Urinary bladder (tissue), 4 donors: ENCODE data around the gene OR11G2. TPM values are rescaled to one million over a fixed set of nuclear protein-coding genes. Genes with fewer than 3 reads are reported as not detected.
"Not testable (repeated sequence)": the region's sequence is repeated elsewhere in the genome, so short reads cannot be mapped to it uniquely, and the experiment has no call there.

Experiments used
- DNase-seq: peaks from one replicate; pipeline ENCODE4 v3.0.0-alpha.2; 2015; ENCODE audit errors: extremely low spot score
- H3K27ac ChIP-seq: one replicate; pipeline ENCODE4 v1.5.1; 2013; ENCODE audit warnings: low read depth, mild to moderate bottlenecking, moderate library complexity
- H3K36me3 ChIP-seq: one replicate; pipeline ENCODE4 v1.6.1; 2013; ENCODE audit warnings: mild to moderate bottlenecking, moderate library complexity; ENCODE audit not compliant: insufficient read depth
- H3K4me1 ChIP-seq: one replicate; pipeline ENCODE4 v1.6.1; 2013; ENCODE audit warnings: mild to moderate bottlenecking, moderate library complexity; ENCODE audit not compliant: insufficient read depth
- H3K4me3 ChIP-seq: one replicate; pipeline ENCODE4 v1.5.1; 2013; ENCODE audit warnings: low read depth, low read length
- WGBS: extraction: QIAGEN DNeasy Blood & Tissue Kit; methylation state at CpG from one replicate; pipeline ENCODE4 v1.1.7; 2013; 5-methylcytosine and 5-hydroxymethylcytosine counted together
- polyA plus RNA-seq: library from polyadenylated mRNA; stranded (reverse); fragments of 200-250 nt; gene quantifications from one replicate; pipeline ENCODE4 v1.2.3, GENCODE V29; 2013
- total RNA-seq: library from RNA; depleted of rRNA; stranded (reverse); fragments of >200 nt; gene quantifications from one replicate; pipeline ENCODE4 v1.2.3, GENCODE V29; 2014
- donor health status: healthy with polysubstance abuse.
- donor health status: healthy.

The OR11G2 gene
- total and polyA plus RNA-seq, 2 donors: not detected

DNA sequence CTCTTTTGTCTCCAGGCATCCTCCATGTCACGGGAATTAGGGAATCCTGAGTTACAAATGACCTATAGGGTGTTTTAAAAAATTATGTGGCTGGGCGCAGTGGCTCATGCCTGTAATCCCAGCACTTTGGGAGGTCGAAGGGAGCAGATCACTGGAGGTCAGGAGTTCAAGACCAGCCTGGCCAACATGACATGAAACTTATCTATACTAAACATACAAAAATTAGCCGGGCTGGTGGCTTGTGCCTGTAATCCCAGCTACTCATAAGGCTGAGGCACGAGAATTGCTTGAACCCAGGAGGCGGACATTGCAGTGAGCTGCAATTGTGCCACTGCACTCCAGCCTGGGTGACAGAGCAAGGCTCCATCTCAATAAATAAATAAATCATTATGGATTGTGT, 4.5 kb downstream of the OR11G2 start:
- DNase-seq, H3K36me3 ChIP-seq, H3K4me1 ChIP-seq, H3K4me3 ChIP-seq, H3K27ac ChIP-seq: not testable (repeated sequence)
- WGBS: 66% methylated on average over 6 of the region's 6 CpGs

DNA sequence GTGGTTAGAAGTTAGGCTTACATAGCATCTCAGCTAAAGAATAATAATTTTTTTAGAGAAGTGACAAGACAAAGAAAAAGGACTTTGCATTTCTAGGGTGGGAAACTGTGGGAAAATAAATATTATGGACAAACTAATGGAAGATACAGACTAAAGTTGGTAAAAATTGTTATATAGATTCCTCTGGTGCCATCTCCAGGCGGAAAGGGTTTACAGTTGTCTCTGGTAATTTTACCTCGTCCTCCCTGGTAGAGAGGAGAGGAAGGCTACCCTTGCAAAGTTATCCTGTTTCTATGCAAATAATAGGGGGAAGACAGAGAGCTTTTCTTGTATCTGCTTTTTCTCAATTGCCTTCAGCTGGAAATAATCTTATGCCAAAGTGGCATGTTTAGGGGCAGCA, 5.2 kb downstream of the OR11G2 start:
- no peaks in the 10 kb centered on the region for H3K4me1 ChIP-seq
- H3K4me3 ChIP-seq: no peak overlapping the region
- WGBS: 27% methylated on average over 2 of the region's 2 CpGs
- no peak for DNase-seq
- no peak overlapping the region for H3K27ac ChIP-seq
- H3K36me3 ChIP-seq: no peaks in the 10 kb centered on the region

DNA sequence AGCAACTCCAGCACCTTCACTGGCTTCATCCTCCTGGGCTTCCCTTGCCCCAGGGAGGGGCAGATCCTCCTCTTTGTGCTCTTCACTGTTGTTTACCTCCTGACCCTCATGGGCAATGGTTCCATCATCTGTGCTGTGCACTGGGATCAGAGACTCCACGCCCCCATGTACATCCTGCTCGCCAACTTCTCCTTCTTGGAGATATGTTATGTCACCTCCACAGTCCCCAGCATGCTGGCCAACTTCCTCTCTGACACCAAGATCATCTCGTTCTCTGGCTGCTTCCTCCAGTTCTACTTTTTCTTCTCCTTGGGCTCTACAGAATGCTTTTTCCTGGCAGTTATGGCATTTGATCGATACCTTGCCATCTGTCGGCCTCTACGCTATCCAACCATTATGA, 6.8 kb downstream of the OR11G2 start:
- 72% methylated on average over 6 of the region's 6 CpGs for WGBS
- H3K27ac ChIP-seq: no peak overlapping the region
- H3K4me3 ChIP-seq: no peak overlapping the region

DNA sequence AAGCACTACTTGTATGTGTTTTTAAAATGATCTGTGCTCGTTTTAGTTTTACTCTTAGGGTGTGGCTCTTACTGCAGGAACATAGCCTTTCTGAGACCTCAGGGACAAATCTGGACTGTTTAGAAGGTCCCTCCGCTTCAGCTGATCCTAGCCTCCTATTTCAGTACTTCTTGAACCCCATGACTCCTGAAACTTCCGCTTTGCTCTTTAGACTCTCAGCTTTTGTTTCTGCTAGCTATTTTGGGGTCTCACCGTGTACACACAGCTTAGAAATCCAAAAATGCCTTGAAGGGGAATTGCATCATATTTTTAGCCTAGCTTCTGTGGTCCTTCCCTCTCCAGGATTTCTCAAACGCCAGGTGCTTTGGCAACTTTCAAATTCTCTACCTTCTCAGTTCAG, 8.3 kb downstream of the OR11G2 start:
- no peaks in the 10 kb centered on the region for H3K4me1 ChIP-seq
- H3K36me3 ChIP-seq: no peaks in the 10 kb centered on the region
- no peak for DNase-seq
- 60% methylated on average over 5 of the region's 5 CpGs for WGBS
- no peak overlapping the region for H3K27ac ChIP-seq
- no peak overlapping the region for H3K4me3 ChIP-seq

More for the DNA sequence above, 6.8 kb downstream of the OR11G2 start:
- Histone ChIP-seq H3K36me3 (no peaks in the 10 kb centered on the region), H3K4me1 (no peaks in the 10 kb centered on the region)
- no peak for DNase-seq

DNA sequence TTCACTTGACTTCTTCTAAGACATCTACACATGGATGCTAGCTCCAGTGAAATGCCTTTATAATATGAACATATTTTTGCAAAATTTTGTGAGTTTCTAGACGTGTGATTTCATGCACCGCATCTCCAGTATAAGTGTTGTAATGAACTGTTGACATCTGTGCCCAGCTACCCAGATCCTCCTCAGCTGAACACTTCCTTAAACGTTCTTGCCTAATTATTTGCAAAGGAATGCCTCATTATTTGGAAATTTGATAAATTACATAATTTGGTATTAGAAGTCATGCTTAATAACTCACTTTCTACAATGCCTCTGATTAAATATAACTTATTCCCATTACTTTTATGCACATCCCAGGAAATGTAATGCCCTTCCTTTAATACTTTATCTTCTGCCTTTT, 14.0 kb downstream of the OR11G2 start:
- Histone ChIP-seq H3K4me1 (no peaks in the 10 kb centered on the region), H3K4me3 (no peak overlapping the region), H3K36me3 (no peaks in the 10 kb centered on the region), H3K27ac (no peak overlapping the region)
- no peak for DNase-seq
- WGBS: 55% methylated on average over 3 of the region's 3 CpGs

DNA sequence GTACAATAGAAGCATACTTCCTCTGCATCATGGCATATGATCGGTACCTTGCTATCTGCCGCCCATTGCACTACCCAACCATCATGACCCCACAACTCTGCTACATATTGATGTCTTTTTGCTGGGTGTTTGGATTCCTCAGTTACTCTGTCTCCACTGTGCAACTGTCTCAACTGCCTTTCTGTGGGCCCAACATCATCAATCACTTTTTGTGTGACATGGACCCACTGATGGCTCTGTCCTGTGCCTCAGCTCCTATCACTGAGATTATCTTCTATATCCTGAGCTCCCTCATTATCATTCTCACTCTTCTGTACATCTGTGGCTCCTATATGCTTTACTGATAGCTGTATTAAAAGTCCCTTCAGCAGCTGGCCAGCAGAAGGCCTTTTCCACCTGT, 18.9 kb downstream of the OR11G2 start:
- Histone ChIP-seq H3K4me1 (no peaks in the 10 kb centered on the region), H3K36me3 (no peaks in the 10 kb centered on the region), H3K4me3 (no peak overlapping the region), H3K27ac (no peak overlapping the region)
- DNase-seq: no peak
- WGBS: 67% methylated on average over 2 of the region's 2 CpGs

DNA sequence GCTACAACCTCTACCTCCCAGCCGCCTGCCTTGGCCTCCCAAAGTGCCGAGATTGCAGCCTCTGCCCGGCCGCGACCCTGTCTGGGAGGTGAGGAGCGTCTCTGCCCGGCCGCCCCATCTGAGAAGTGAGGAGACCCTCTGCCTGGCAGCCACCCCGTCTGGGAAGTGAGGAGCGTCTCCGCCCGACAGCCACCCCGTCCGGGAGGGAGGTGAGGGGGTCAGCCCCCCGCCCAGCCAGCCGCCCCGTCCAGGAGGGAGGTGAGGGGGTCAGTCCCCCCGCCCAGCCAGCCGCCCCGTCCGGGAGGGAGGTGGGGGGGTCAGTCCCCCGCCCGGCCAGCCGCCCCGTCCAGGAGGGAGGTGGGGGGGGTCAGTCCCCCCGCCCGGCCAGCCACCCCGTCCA, 21.7 kb downstream of the OR11G2 start:
- not testable (repeated sequence) for H3K4me1 ChIP-seq, H3K27ac ChIP-seq, H3K36me3 ChIP-seq, H3K4me3 ChIP-seq, DNase-seq
- 91% methylated on average over 15 of the region's 28 CpGs for WGBS

DNA sequence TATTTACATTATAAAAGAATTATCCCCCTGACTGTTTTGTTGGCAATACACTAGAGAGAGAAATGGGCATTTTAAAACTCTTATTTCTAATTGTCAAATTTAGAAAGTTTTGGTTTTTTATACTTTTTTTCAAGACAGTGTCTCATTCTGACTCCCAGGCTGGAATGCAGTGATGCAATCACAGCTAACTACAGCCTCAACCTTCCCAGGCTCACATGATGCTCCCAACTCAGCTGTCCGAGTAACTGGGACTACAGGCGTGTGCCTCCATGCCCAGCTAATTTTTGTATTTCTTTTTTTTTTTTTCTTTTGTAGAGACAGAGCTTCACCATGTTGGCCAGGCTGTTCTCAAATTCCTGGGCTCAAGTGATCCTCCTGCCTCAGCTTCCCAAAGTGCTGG, 24.5 kb downstream of the OR11G2 start:
- WGBS: 53% methylated on average over 2 of the region's 2 CpGs
- H3K27ac ChIP-seq: no peak overlapping the region
- no peak for DNase-seq
- H3K36me3 ChIP-seq: no peaks in the 10 kb centered on the region
- no peak overlapping the region for H3K4me3 ChIP-seq
- H3K4me1 ChIP-seq: no peaks in the 10 kb centered on the region

DNA sequence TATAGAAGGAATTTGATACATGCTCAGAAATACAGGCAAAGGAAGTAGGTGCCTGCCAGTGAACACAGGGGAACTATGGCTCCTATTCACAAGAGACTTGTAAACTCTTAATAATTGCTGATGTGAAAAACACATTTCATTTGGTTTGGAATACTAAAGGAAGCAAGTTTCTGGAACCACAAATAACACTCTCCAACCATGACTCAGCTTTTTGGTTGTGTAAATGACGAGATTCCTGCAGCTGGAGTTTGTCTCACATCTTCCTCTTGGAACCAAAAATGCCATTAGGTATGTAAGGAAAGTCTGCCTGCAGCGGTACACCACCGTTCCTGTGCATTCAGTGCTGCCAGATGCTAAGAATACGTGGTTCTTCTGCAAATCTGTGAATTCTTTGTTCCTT, 28.3 kb downstream of the OR11G2 start:
- WGBS: 42% methylated on average over 4 of the region's 4 CpGs
- no peak for DNase-seq
- H3K4me3 ChIP-seq: no peak overlapping the region
- no peaks in the 10 kb centered on the region for H3K36me3 ChIP-seq
- no peaks in the 10 kb centered on the region for H3K4me1 ChIP-seq
- no peak overlapping the region for H3K27ac ChIP-seq

DNA sequence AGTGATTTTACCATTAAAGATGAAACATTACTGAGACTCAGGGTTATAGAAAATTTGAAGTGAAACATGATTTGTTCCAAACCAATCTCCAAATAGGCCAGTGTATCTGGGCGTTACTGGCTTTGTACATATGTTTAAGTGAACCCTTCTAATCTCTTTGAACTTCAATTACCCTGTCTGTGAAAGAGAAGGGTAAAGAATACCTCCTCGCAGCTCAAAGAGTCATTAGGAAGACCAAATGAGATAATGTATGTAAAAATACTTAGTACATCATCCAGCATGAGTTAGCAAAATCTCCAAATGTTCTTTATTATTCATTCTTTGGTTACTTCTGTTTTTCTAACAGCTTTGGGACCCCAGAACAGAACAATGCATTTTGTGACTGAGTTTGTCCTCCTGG, 32.7 kb downstream of the OR11G2 start, which contains the start of gene OR11H6:
Gene OR11H6 (plus strand): TSS at position 301 of the 400 bp plus-strand sequence. CDS start 0 bp downstream, at position 301.
- Histone ChIP-seq H3K36me3 (no peaks in the 10 kb centered on the region), H3K4me1 (no peaks in the 10 kb centered on the region), H3K27ac (no peak within 1 kb of the TSS), H3K4me3 (no peak within 1 kb of the TSS)
- WGBS: 39% methylated on average over 2 of the region's 2 CpGs
- no peak for DNase-seq

DNA sequence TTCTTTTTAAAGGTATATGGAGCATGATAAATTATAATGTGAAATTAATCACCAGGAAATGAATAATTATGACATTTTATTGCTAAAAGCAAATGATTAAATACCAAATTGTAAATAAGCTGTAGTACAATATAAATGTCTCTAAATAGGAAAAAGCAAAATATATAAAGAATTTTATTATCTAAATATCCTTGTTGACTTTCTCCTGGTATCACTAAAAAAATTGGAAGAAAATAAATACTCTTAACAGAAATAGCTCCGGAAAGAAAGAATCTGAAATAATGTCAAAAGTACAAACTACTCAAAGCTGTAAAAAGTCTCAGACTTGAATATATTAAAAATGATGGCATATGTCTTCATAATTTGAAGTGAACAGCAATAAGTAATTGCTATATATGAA, 38.0 kb downstream of the OR11G2 start, which contains the start of gene OR11H7:
Gene OR11H7 (plus strand): TSS at position 301 of the 400 bp plus-strand sequence.
- WGBS: 75% methylated on average over 1 of the region's 1 CpG
- Histone ChIP-seq H3K4me3 (no peak within 1 kb of the TSS), H3K36me3 (no peaks in the 10 kb centered on the region), H3K4me1 (no peaks in the 10 kb centered on the region), H3K27ac (no peak within 1 kb of the TSS)
- DNase-seq: no peak

DNA sequence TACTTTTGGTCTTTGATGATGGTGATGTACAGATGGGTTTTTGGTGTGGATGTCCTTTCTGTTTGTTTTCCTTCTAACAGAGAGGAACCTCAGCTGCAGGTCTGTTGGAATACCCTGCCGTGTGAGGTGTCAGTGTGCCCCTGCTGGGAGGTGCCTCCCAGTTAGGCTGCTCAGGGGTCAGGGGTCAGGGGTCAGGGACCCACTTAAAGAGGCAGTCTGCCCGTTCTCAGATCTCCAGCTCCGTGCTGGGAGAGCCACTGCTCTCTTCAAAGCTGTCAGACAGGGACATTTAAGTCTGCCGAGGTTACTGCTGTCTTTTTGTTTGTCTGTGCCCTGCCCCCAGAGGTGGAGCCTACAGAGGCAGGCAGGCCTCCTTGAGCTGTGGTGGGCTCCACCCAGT, 44.7 kb downstream of the OR11G2 start:
- H3K27ac ChIP-seq, DNase-seq, H3K36me3 ChIP-seq, H3K4me1 ChIP-seq, H3K4me3 ChIP-seq: not testable (repeated sequence)
- WGBS: 74% methylated on average over 4 of the region's 4 CpGs

DNA sequence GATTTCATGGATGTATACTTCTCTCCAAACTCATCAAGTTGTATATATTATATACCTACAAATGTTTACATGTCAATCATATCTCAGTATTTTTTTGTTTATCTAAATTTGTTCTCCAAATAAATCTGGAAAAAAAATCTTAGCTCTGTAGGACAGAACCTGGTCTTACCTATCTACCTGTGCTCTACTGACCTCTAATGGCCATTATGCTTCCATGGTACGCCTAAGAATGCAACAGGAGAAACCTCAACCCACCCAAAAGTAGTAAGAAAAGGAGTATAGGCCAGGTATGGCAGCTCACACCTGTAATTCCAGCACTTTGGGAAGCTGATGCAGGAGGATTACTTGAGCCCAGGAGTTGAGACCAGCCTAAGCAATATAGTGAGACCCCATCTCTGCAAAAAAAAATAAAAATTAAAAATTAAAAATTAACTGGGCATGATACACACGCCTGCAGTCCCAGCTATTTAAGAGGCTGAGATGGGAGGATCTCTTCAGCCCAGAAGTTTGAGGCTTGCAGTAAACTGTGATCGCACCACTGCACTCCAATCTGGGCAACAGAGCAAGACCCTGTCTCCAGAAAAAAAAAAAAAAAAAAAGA, 57.0 kb downstream of the OR11G2 start:
- no peak for DNase-seq
- 61% methylated on average over 3 of the region's 3 CpGs for WGBS
- Histone ChIP-seq H3K4me3 (no peak overlapping the region), H3K4me1 (no peaks in the 10 kb centered on the region), H3K27ac (no peak overlapping the region), H3K36me3 (no peaks in the 10 kb centered on the region)
